Stimulated activated CD4-positive, alpha-beta T cell treated with anti-CD3 and anti-CD28 coated beads, TNF-alpha, amount 100 ng/mL, for 1 hour (primary cell): ENCODE measurements around the gene KCNH2.
"Not testable (repeated sequence)": the region's sequence is repeated elsewhere in the genome, so short reads cannot be mapped to it uniquely, and the experiment has no call there.

ENCODE experiments used
- DNase-seq, 3 donors: peaks; one replicate each; pipeline ENCODE4 v3.0.0-alpha.2; 2020; ENCODE audit warnings: low read depth in 3 of 3, low spot score in 1 of 3

The KCNH2 gene

GRCh38 chr7:150935149-150935548 lies 43.0 kb downstream of the KCNH2 start:
- DNase-seq = no peak

- no peak for DNase-seq
Observed at GRCh38 chr7:150934045-150934766, 43.9 kb downstream of the KCNH2 start.

- no peak for DNase-seq
Observed at GRCh38 chr7:150931199-150931869, 46.8 kb downstream of the KCNH2 start.

- no peak for DNase-seq
Observed at GRCh38 chr7:150928541-150928940, 49.6 kb downstream of the KCNH2 start.

GRCh38 chr7:150927956-150928344 lies 50.2 kb downstream of the KCNH2 start:
- no peak for DNase-seq

- no peak for DNase-seq
Observed at GRCh38 chr7:150927157-150927955, 50.8 kb downstream of the KCNH2 start.

GRCh38 chr7:150926066-150926465 lies 52.1 kb downstream of the KCNH2 start:
- no peak for DNase-seq

GRCh38 chr7:150924369-150924781 lies 53.7 kb downstream of the KCNH2 start:
- no peak for DNase-seq

GRCh38 chr7:150923802-150924201 lies 54.3 kb downstream of the KCNH2 start:
- DNase-seq = no peak

GRCh38 chr7:150923196-150923595 lies 54.9 kb downstream of the KCNH2 start:
- no peak for DNase-seq

- DNase-seq = no peak
Observed at GRCh38 chr7:150919160-150919559, 59.0 kb downstream of the KCNH2 start.

GRCh38 chr7:150918378-150918777 lies 59.7 kb downstream of the KCNH2 start:
- DNase-seq = no peak

- no peak for DNase-seq
Observed at GRCh38 chr7:150917969-150918368, 60.2 kb downstream of the KCNH2 start.

GRCh38 chr7:150916670-150917069 lies 61.5 kb downstream of the KCNH2 start:
- DNase-seq = no peak

GRCh38 chr7:150914966-150915365 lies 63.2 kb downstream of the KCNH2 start:
- DNase-seq = no peak

GRCh38 chr7:150914196-150914595 lies 63.9 kb downstream of the KCNH2 start:
- DNase-seq = no peak

- DNase-seq = no peak
Observed at GRCh38 chr7:150912427-150912826, 65.7 kb downstream of the KCNH2 start.

- DNase-seq = no peak
Observed at GRCh38 chr7:150911590-150912267, 66.4 kb downstream of the KCNH2 start.

- DNase-seq = no peak
Observed at GRCh38 chr7:150910996-150911422, 67.1 kb downstream of the KCNH2 start.

- DNase-seq = not testable (repeated sequence)
Observed at GRCh38 chr7:150910305-150910995, 67.7 kb downstream of the KCNH2 start.
